Ascending aorta (tissue), 2 donors: ENCODE data around the gene RASD1. TPM values are rescaled to one million over a fixed set of nuclear protein-coding genes. Genes with fewer than 3 reads are reported as not detected.

Experiments used
- DNase-seq, 2 donors: peaks; one replicate each; pipeline ENCODE4 v3.0.0-alpha.2; 2019; ENCODE audit warnings: low spot score in 2 of 2
- H3K27ac ChIP-seq, 2 donors: fragments of 200-600 bp; sonication (generic); one replicate each; pipeline ENCODE4 v1.5.1; 2016 to 2017; ENCODE audit warnings: mild to moderate bottlenecking in 1 of 2
- H3K27me3 ChIP-seq: fragments of 200-600 bp; sonication (generic); one replicate; pipeline ENCODE4 v1.5.1; 2017
- H3K36me3 ChIP-seq, 2 donors: fragments of 200-600 bp; sonication (generic); one replicate each; pipeline ENCODE4 v1.5.1; 2016
- H3K4me1 ChIP-seq, 2 donors: fragments of 200-600 bp; sonication (generic); one replicate each; pipeline ENCODE4 v1.5.1; 2016 to 2017; ENCODE audit warnings: mild to moderate bottlenecking in 1 of 2
- H3K4me3 ChIP-seq, 2 donors: fragments of 200-600 bp; sonication (generic); one replicate each; pipeline ENCODE4 v1.5.1; 2016 to 2017; ENCODE audit warnings: mild to moderate bottlenecking in 1 of 2
- H3K9me3 ChIP-seq, 2 donors: fragments of 200-600 bp; sonication (generic); one replicate each; pipeline ENCODE4 v1.5.1; 2016
- intact Hi-C: fragments of 100-400 bp; cut with DNase I; formaldehyde crosslinking; loops from one replicate; pipeline ENCODE4 v1.15.1; 2023
- total RNA-seq: library from RNA; depleted of rRNA; stranded (reverse); fragments of >200 nt; gene quantifications from one replicate; pipeline ENCODE4 v1.1.0, GENCODE V29; 2016
- TF ChIP-seq, protein P1 (sequence below), 3 experiments: fragments of 200-600 bp in 2 of 3; fragments of 450-650 bp in 1 of 3; sonication (generic) in 2 of 3; IDR thresholded peaks; one replicate each; pipeline ENCODE4 v1.5.1; 2016 to 2019; ENCODE audit warnings: antibody characterized with exemption in 3 of 3, mild to moderate bottlenecking in 1 of 3, moderate library complexity in 1 of 3

Gene RASD1
- total RNA-seq, 1 donor from 2014 or later = 293 TPM

DNA sequence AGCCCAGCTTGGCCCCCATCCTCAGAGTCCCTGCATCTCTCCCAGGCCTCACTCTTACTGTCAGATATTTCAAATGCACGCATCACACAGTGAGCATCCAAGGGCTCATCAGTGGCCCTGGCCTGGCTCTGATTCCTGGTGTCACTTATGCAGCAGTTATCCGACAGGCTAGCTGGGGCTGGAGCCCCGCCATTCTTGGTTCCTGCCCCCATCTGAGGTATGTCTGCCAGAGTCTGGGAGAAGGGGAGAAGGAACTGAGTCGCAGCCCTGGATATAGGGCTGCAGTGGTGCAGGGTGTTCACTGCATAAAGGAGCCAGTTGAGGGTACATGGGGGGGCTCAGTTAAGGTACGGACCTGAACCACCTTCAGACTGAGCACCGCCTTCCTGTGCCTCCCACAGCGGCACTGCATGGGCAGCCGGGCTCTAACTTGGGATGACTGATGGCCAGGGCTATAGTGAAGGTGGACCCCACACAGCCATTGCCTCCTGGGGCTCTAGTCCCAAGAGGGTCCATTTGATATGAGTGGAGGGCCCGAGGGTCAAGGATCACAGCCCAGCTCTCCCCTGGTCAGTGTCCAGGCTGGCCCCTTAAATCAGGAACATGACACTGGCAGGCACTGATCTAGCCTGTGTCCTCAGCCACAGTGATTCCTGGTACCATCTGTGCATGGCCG, 1.8 kb upstream of the RASD1 start:
- DNase-seq = no peak
- H3K9me3 ChIP-seq = no peaks in the 10 kb centered on the region
- TF ChIP-seq, protein P1, sequence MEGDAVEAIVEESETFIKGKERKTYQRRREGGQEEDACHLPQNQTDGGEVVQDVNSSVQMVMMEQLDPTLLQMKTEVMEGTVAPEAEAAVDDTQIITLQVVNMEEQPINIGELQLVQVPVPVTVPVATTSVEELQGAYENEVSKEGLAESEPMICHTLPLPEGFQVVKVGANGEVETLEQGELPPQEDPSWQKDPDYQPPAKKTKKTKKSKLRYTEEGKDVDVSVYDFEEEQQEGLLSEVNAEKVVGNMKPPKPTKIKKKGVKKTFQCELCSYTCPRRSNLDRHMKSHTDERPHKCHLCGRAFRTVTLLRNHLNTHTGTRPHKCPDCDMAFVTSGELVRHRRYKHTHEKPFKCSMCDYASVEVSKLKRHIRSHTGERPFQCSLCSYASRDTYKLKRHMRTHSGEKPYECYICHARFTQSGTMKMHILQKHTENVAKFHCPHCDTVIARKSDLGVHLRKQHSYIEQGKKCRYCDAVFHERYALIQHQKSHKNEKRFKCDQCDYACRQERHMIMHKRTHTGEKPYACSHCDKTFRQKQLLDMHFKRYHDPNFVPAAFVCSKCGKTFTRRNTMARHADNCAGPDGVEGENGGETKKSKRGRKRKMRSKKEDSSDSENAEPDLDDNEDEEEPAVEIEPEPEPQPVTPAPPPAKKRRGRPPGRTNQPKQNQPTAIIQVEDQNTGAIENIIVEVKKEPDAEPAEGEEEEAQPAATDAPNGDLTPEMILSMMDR (IDR thresholded peaks at IDR 0.05) = no peak
- no peaks in the 10 kb centered on the region for H3K36me3 ChIP-seq
- H3K4me3 ChIP-seq = no peak overlapping the region
- no peak overlapping the region for H3K27ac ChIP-seq
- H3K4me1 ChIP-seq = peaks cover 6 to 9% of the 10 kb centered on the region in 2 donors
- intact Hi-C loops = loop anchor here (1.0 to 10.0 kb wide), 5 partner anchors 39 to 537 kb away; partner anchors contain the start of genes ATPAF2 and GID4
- H3K27me3 ChIP-seq = no peaks in the 10 kb centered on the region

DNA sequence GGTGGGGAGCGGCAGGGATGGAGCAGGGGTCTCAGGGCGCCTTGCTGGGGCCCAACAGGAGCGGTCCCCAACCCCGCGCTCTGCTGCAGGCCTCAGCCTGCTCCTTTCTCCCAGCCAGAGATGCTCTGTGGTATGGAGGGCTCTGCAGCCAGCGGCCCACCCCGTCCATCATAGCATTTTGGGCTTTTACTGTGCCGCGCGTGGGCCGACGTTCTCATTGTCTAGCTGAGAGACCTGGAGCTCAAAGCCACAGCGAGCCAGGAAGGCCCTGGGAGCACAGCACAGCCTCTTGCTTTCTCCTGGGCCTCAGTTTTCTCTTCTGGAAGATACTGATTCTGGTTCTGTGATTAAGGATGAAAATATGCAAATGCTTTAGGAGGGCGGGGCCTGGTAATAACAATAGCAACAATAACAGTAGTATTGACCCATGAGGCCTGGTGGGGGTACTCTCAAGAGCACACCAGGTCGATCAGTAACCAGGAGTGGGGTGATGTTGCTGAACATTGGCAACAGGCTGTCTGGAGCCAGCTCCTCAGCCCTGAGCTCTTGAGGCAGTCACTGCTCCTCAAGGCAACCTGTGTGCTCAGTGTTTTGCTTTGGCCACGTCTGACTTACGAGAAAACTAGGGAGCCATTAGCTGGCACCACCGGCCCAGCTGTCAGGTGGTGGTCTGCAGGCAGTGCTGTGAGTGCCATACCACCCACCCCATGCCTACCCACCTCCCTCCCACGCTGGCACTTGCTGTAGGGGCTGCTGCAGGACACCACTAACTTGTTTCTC, 1.1 kb upstream of the RASD1 start:
- peaks cover 6 to 7% of the 10 kb centered on the region in 2 donors for H3K36me3 ChIP-seq
- H3K27ac ChIP-seq = peak overlapping the region; percentile 11 to 78
- DNase-seq = no peak
- peak overlapping the region; percentile 69 to 70 for H3K4me3 ChIP-seq
- TF ChIP-seq, protein P1 (IDR thresholded peaks at IDR 0.05) = no peak
- intact Hi-C loops = loop anchor here (1.0 to 10.0 kb wide), 5 partner anchors 40 to 538 kb away; partner anchors contain the start of genes ATPAF2 and GID4
- peaks cover 6 to 9% of the 10 kb centered on the region in 2 donors for H3K4me1 ChIP-seq
- no peaks in the 10 kb centered on the region for H3K27me3 ChIP-seq
- no peaks in the 10 kb centered on the region for H3K9me3 ChIP-seq

DNA sequence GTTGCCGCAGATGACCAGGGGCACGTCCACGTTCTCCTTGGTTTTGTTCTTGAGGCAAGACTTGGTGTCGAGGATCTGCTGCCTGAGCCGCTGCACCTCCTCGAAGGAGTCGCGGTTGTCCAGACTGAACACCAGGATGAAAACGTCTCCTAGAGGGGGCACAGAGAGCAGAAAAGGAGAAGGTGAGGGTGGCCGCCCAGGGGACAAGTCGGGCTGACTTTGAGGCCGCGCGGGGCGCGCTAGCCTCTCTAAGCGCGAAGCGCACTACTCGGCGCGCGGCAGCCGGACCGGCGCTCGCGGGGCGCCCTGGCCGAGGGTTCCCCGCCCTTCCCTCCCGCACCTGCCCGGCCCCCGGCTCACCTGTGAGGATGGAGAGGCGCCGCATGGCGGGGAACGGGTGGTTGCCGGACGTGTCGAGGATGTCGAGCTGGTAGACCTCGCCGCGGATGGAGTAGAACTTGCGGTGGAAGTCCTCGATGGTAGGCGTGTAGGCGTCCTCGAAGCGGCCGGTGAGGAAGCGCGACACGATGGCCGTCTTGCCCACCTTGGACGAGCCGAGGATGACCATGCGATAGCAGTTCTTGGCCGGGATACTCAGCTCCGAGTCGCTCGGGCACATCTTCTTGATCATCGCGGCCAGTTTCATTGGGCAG, 533 bp downstream of the RASD1 start:
- TF ChIP-seq, protein P1 (IDR thresholded peaks at IDR 0.05) = no peak
- intact Hi-C loops = loop anchor here (1.0 to 10.0 kb wide), 7 partner anchors 19 to 539 kb away; partner anchors contain the start of genes ATPAF2, GID4, MED9 and PEMT
- no peak for DNase-seq

DNA sequence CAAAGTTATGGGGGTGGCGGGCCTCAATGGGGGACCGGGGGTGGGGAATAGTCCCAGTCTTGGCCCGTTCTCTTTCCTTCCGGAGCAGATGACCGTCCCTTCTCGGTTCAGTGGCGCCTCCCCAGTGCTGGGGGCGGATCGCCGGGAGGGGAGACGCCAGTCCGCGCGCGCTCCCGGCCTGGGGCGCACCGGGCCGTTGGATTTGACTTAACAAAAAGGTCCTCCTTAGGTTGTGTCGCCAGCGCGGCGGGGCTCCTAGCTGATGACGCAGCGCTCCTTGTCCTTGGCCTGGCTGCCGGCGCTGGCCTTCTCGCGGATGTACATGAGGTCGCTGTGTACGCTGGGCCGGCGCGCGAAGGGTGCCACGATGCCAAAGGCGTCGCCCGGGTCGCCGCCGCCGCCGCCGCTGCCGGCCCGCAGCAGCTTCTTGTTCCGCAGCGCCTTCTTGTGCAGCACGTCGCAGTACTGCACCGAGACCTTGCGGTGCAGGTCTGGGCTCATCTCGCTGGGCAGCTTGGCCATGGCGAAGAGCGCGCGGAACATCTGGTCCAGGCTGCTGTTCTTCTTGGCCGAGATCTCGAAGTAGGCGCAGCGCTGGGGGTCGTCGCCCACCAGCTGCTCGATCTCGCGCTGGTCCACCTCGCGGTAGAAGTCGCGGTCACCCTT, 1.2 kb downstream of the RASD1 start:
- peak in 1 of 2 donors; percentile 80 for DNase-seq
- no peaks in the 10 kb centered on the region for H3K9me3 ChIP-seq
- TF ChIP-seq, protein P1 (IDR thresholded peaks at IDR 0.05) = no peak
- H3K36me3 ChIP-seq = peaks cover 17 to 19% of the 10 kb centered on the region in 2 donors
- H3K4me3 ChIP-seq = peak overlapping the region; percentile 69 to 70
- intact Hi-C loops = loop anchor here (5.0 to 10.0 kb wide), 3 partner anchors 42 to 540 kb away; partner anchors contain the start of genes ATPAF2 and GID4
- no peaks in the 10 kb centered on the region for H3K27me3 ChIP-seq
- H3K4me1 ChIP-seq = peaks cover 6 to 9% of the 10 kb centered on the region in 2 donors
- H3K27ac ChIP-seq = peak overlapping the region in 1 of 2 donors; percentile 57

More for the DNA sequence above, 533 bp downstream of the RASD1 start:
- Histone ChIP-seq H3K9me3 (no peaks in the 10 kb centered on the region), H3K4me1 (peaks cover 6 to 9% of the 10 kb centered on the region in 2 donors), H3K27ac (peak overlapping the region; percentile 43 to 57), H3K27me3 (no peaks in the 10 kb centered on the region), H3K4me3 (peak overlapping the region; percentile 69 to 70), H3K36me3 (peaks cover 17 to 19% of the 10 kb centered on the region in 2 donors)

GRCh38 chr17:17494499-17494869, 1.7 kb downstream of the RASD1 start:
- no peak for DNase-seq
- intact Hi-C loops = loop anchor here (10.0 kb wide), 1 partner anchor 540 kb away; the partner anchor contains the start of genes ATPAF2 and GID4
- Histone ChIP-seq H3K9me3 (no peaks in the 10 kb centered on the region), H3K36me3 (peaks cover 17 to 19% of the 10 kb centered on the region in 2 donors), H3K27ac (peak overlapping the region in 1 of 2 donors; percentile 57), H3K27me3 (no peaks in the 10 kb centered on the region), H3K4me3 (peak overlapping the region; percentile 69 to 70), H3K4me1 (peaks cover 6 to 9% of the 10 kb centered on the region in 2 donors)
- TF ChIP-seq, protein P1 (IDR thresholded peaks at IDR 0.05) = no peak
